Naive thymus-derived CD4-positive, alpha-beta T cell (primary cell): ENCODE data around the gene KRT35. TPM values are rescaled to one million over a fixed set of nuclear protein-coding genes. Genes with fewer than 3 reads are reported as not detected.

Experiments used
- ATAC-seq: fragments of 150-1000 bp; cut with Tn5 transposase; 2 replicates; pipeline ENCODE4 v1.10.0; 2021; ENCODE audit warnings: mild to moderate bottlenecking, moderate library complexity
- CTCF ChIA-PET: fragments of 350-600 bp; sonication (Branson Sonifier 250); formaldehyde crosslinking; loops from one replicate; lab custom pipeline; 2021; ENCODE audit warnings: antibody characterized with exemption; lab: Charles Lee
- POLR2A ChIA-PET: fragments of 350-600 bp; sonication (Branson Sonifier 250); formaldehyde crosslinking; loops from one replicate; lab custom pipeline; 2021; ENCODE audit warnings: antibody characterized with exemption, inconsistent platforms; lab: Charles Lee
- DNase-seq, 9 donors: peaks; one replicate each; pipeline versions ENCODE4 v3.0.0 to v3.0.0-alpha.2; 2020 to 2022; ENCODE audit warnings: mixed read lengths in 1 of 9
- H3K27ac ChIP-seq: one replicate; pipeline ENCODE4 v1.7.0; 2013; ENCODE audit warnings: mild to moderate bottlenecking, low read depth, low read length, moderate library complexity
- H3K27me3 ChIP-seq, 2 donors: one replicate each; pipeline ENCODE4 v1.7.0; 2013; ENCODE audit warnings: low read length in 2 of 2, mild to moderate bottlenecking in 2 of 2, moderate library complexity in 2 of 2; ENCODE audit not compliant: control insufficient read depth in 2 of 2, insufficient read depth in 2 of 2
- H3K36me3 ChIP-seq, 3 experiments: 1 replicate in 2 of 3; 2 replicates in 1 of 3; pipeline ENCODE4 v1.7.0; 2013; ENCODE audit warnings: low read length in 3 of 3, mild to moderate bottlenecking in 3 of 3, moderate library complexity in 1 of 3; ENCODE audit not compliant: insufficient read depth in 3 of 3, control insufficient read depth in 2 of 3
- H3K4me1 ChIP-seq, 2 donors: one replicate each; pipeline ENCODE4 v1.7.0; 2013; ENCODE audit warnings: low read length in 2 of 2, mild to moderate bottlenecking in 2 of 2, moderate library complexity in 1 of 2; ENCODE audit not compliant: control insufficient read depth in 2 of 2, insufficient read depth in 2 of 2
- H3K4me3 ChIP-seq: 2 replicates; pipeline ENCODE4 v1.7.0; 2013; ENCODE audit warnings: mild to moderate bottlenecking, low read length
- H3K9me3 ChIP-seq, 3 experiments: 1 replicate in 2 of 3; 2 replicates in 1 of 3; pipeline ENCODE4 v1.7.0; 2013; ENCODE audit warnings: low read length in 3 of 3; ENCODE audit not compliant: control insufficient read depth in 2 of 3
- H3K27ac Mint-ChIP-seq, 9 donors: one replicate each; pipeline ENCODE4 v1.8.0; 2020 to 2022; ENCODE audit warnings: mixed read lengths in 9 of 9, mild to moderate bottlenecking in 8 of 9, moderate library complexity in 5 of 9, inconsistent platforms in 2 of 9
- H3K27me3 Mint-ChIP-seq, 5 donors: one replicate each; pipeline ENCODE4 v1.8.0; 2021 to 2022; ENCODE audit warnings: mixed read lengths in 5 of 5, mild to moderate bottlenecking in 1 of 5
- H3K36me3 Mint-ChIP-seq, 5 donors: one replicate each; pipeline ENCODE4 v1.8.0; 2020 to 2022; ENCODE audit warnings: mixed read lengths in 5 of 5, mild to moderate bottlenecking in 3 of 5, inconsistent platforms in 1 of 5
- H3K4me1 Mint-ChIP-seq, 7 donors: one replicate each; pipeline ENCODE4 v1.8.0; 2020 to 2022; ENCODE audit warnings: mixed read lengths in 7 of 7, mild to moderate bottlenecking in 3 of 7, inconsistent platforms in 1 of 7
- H3K4me3 Mint-ChIP-seq, 10 donors: one replicate each; pipeline ENCODE4 v1.8.0; 2020 to 2022; ENCODE audit warnings: mild to moderate bottlenecking in 10 of 10, mixed read lengths in 10 of 10, moderate library complexity in 6 of 10, inconsistent platforms in 2 of 10
- H3K9me3 Mint-ChIP-seq, 11 donors: one replicate each; pipeline ENCODE4 v1.8.0; 2020 to 2022; ENCODE audit warnings: mixed read lengths in 11 of 11, mild to moderate bottlenecking in 4 of 11, inconsistent platforms in 1 of 11, moderate library complexity in 1 of 11
- intact Hi-C, 2 donors: fragments of 100-400 bp; cut with micrococcal nuclease; formaldehyde crosslinking; loops; one replicate each; pipeline ENCODE4 v1.15.1; 2023
- polyA plus RNA-seq, 2 donors: library from polyadenylated mRNA; unstranded; fragments of 300-500 nt; fragmentation: Illumina TruSeq; gene quantifications; one replicate each; pipeline ENCODE4 v1.2.3, GENCODE V29; 2021
- total RNA-seq, 6 experiments: library from RNA in 5 of 6; stranded (reverse) in 5 of 6; gene quantifications; 1 replicate in 5 of 6; 2 replicates in 1 of 6; pipeline ENCODE4 v1.2.3 and lab custom pipeline; 2021 to 2026

The KRT35 gene
- total and polyA plus RNA-seq, 7 experiments from 2014 or later: not detected

GRCh38 chr17:41523787-41524186, 42.8 kb upstream of the KRT35 start:
- no peaks in the 10 kb centered on the region for H3K9me3 ChIP-seq
- CTCF ChIA-PET: no interaction called here
- H3K4me1 ChIP-seq: peaks cover 0 to 4% of the 10 kb centered on the region in 2 donors
- Mint-ChIP-seq H3K36me3 (no peaks in the 10 kb centered on the region), H3K4me3 (no peak overlapping the region), H3K4me1 (peaks cover 0 to 11% (median 4%) of the 10 kb centered on the region in 7 donors), H3K27ac (peak overlapping the region in 1 of 9 donors; percentile 26), H3K9me3 (no peaks in the 10 kb centered on the region), H3K27me3 (peaks cover 14 to 32% (median 20%) of the 10 kb centered on the region in 5 donors)
- no peaks in the 10 kb centered on the region for H3K36me3 ChIP-seq
- H3K4me3 ChIP-seq: no peak overlapping the region
- H3K27me3 ChIP-seq: peaks cover 0 to 15% of the 10 kb centered on the region in 2 donors
- intact Hi-C loops: no loop called here
- ATAC-seq (no peak), DNase-seq (no peak)
- no peak overlapping the region for H3K27ac ChIP-seq
- POLR2A ChIA-PET: no interaction called here

GRCh38 chr17:41523225-41523593, 42.3 kb upstream of the KRT35 start:
- Mint-ChIP-seq H3K36me3 (no peaks in the 10 kb centered on the region), H3K9me3 (no peaks in the 10 kb centered on the region), H3K27me3 (peaks cover 8 to 26% (median 14%) of the 10 kb centered on the region in 5 donors), H3K4me1 (peaks cover 0 to 6% (median 0%) of the 10 kb centered on the region in 7 donors), H3K27ac (no peak overlapping the region), H3K4me3 (no peak overlapping the region)
- ChIA-PET POLR2A (no interaction called here), CTCF (no interaction called here)
- ATAC-seq (no peak), DNase-seq (no peak)
- peaks cover 0 to under 1% of the 10 kb centered on the region in 2 donors for H3K4me1 ChIP-seq
- intact Hi-C loops: no loop called here
- peaks cover 0 to 15% of the 10 kb centered on the region in 2 donors for H3K27me3 ChIP-seq
- H3K36me3 ChIP-seq: no peaks in the 10 kb centered on the region
- no peaks in the 10 kb centered on the region for H3K9me3 ChIP-seq
- no peak overlapping the region for H3K4me3 ChIP-seq
- no peak overlapping the region for H3K27ac ChIP-seq

- Histone ChIP-seq H3K36me3 (no peaks in the 10 kb centered on the region), H3K27ac (no peak overlapping the region), H3K4me3 (no peak overlapping the region), H3K9me3 (no peaks in the 10 kb centered on the region), H3K27me3 (peaks cover 0 to 9% of the 10 kb centered on the region in 2 donors), H3K4me1 (no peaks in the 10 kb centered on the region)
- Mint-ChIP-seq H3K27ac (no peak overlapping the region), H3K36me3 (no peaks in the 10 kb centered on the region), H3K27me3 (peaks cover 8 to 21% (median 10%) of the 10 kb centered on the region in 5 donors), H3K4me3 (no peak overlapping the region), H3K9me3 (peaks cover 0 to under 1% (median 0%) of the 10 kb centered on the region in 11 donors), H3K4me1 (peaks cover 0 to 5% (median 0%) of the 10 kb centered on the region in 7 donors)
- ChIA-PET CTCF (no interaction called here), POLR2A (no interaction called here)
- intact Hi-C loops: no loop called here
- DNase-seq (no peak), ATAC-seq (no peak)
Measured at GRCh38 chr17:41522301-41523224, 41.6 kb upstream of the KRT35 start.

- Histone ChIP-seq H3K4me3 (no peak overlapping the region), H3K4me1 (no peaks in the 10 kb centered on the region), H3K27ac (no peak overlapping the region), H3K27me3 (peaks cover 0 to under 1% of the 10 kb centered on the region in 2 donors), H3K9me3 (no peaks in the 10 kb centered on the region), H3K36me3 (no peaks in the 10 kb centered on the region)
- Mint-ChIP-seq H3K4me3 (no peak overlapping the region), H3K4me1 (peaks cover 0 to 3% (median 0%) of the 10 kb centered on the region in 7 donors), H3K36me3 (no peaks in the 10 kb centered on the region), H3K9me3 (peaks cover 0 to 2% (median 0%) of the 10 kb centered on the region in 11 donors), H3K27ac (no peak overlapping the region), H3K27me3 (peaks cover under 1 to 12% (median 1%) of the 10 kb centered on the region in 5 donors)
- DNase-seq (no peak), ATAC-seq (no peak)
- ChIA-PET CTCF (no interaction called here), POLR2A (no interaction called here)
- intact Hi-C loops: no loop called here
Measured at GRCh38 chr17:41521574-41522261, 40.8 kb upstream of the KRT35 start.

GRCh38 chr17:41520821-41521521, 40.0 kb upstream of the KRT35 start:
- ChIA-PET POLR2A (no interaction called here), CTCF (no interaction called here)
- H3K9me3 Mint-ChIP-seq: peaks cover 0 to 2% (median 0%) of the 10 kb centered on the region in 11 donors
- no peaks in the 10 kb centered on the region for H3K36me3 ChIP-seq
- no peak overlapping the region for H3K4me3 ChIP-seq
- DNase-seq (no peak), ATAC-seq (no peak)
- no peak overlapping the region for H3K27ac ChIP-seq
- no peaks in the 10 kb centered on the region for H3K9me3 ChIP-seq
- H3K27me3 Mint-ChIP-seq: peaks cover 0 to 7% (median 0%) of the 10 kb centered on the region in 5 donors
- H3K27ac Mint-ChIP-seq: no peak overlapping the region
- H3K36me3 Mint-ChIP-seq: no peaks in the 10 kb centered on the region
- intact Hi-C loops: no loop called here
- H3K4me1 Mint-ChIP-seq: peaks cover 0 to 3% (median 0%) of the 10 kb centered on the region in 7 donors
- H3K4me1 ChIP-seq: no peaks in the 10 kb centered on the region
- H3K4me3 Mint-ChIP-seq: no peak overlapping the region
- no peaks in the 10 kb centered on the region for H3K27me3 ChIP-seq

GRCh38 chr17:41519501-41520224, 38.7 kb upstream of the KRT35 start:
- Mint-ChIP-seq H3K27me3 (no peaks in the 10 kb centered on the region), H3K4me1 (peaks cover 0 to 2% (median 0%) of the 10 kb centered on the region in 7 donors), H3K27ac (no peak overlapping the region), H3K36me3 (no peaks in the 10 kb centered on the region), H3K4me3 (no peak overlapping the region), H3K9me3 (peaks cover 0 to 2% (median 0%) of the 10 kb centered on the region in 11 donors)
- H3K27me3 ChIP-seq: no peaks in the 10 kb centered on the region
- H3K27ac ChIP-seq: no peak overlapping the region
- H3K36me3 ChIP-seq: no peaks in the 10 kb centered on the region
- H3K4me1 ChIP-seq: no peaks in the 10 kb centered on the region
- no peak overlapping the region for H3K4me3 ChIP-seq
- ATAC-seq (no peak), DNase-seq (no peak)
- ChIA-PET CTCF (no interaction called here), POLR2A (no interaction called here)
- intact Hi-C loops: no loop called here
- no peaks in the 10 kb centered on the region for H3K9me3 ChIP-seq
